DMS53 (cell line): ENCODE data around the gene MRGPRG.

Source experiments
- DNase-seq: peaks from one replicate; lab custom pipeline; 2025; lab: John Stamatoyannopoulos, UW

Gene MRGPRG

GRCh38 chr11:3225826-3226750, 7.5 kb upstream of the MRGPRG start:
- no peak for DNase-seq

- no peak for DNase-seq
Measured at GRCh38 chr11:3225159-3225758, 6.6 kb upstream of the MRGPRG start.

GRCh38 chr11:3224401-3225057, 5.9 kb upstream of the MRGPRG start:
- DNase-seq = no peak

GRCh38 chr11:3223932-3224381, 5.3 kb upstream of the MRGPRG start:
- DNase-seq = no peak

- DNase-seq = peak; percentile 36
Measured at GRCh38 chr11:3222941-3223915, 4.6 kb upstream of the MRGPRG start.

GRCh38 chr11:3222003-3222855, 3.6 kb upstream of the MRGPRG start:
- DNase-seq = no peak

- DNase-seq = no peak
Measured at GRCh38 chr11:3221408-3222002, 2.9 kb upstream of the MRGPRG start.

- no peak for DNase-seq
Measured at GRCh38 chr11:3220521-3221407, 2.2 kb upstream of the MRGPRG start.

- no peak for DNase-seq
Measured at GRCh38 chr11:3220101-3220500, 1.5 kb upstream of the MRGPRG start.

GRCh38 chr11:3219281-3219892, 774 bp upstream of the MRGPRG start:
- no peak for DNase-seq

- DNase-seq = peak; percentile 56
Measured at GRCh38 chr11:3217818-3218482, 663 bp downstream of the MRGPRG start.

- DNase-seq = no peak
Measured at GRCh38 chr11:3216027-3216525, 2.5 kb downstream of the MRGPRG start.

- DNase-seq = no peak
Measured at GRCh38 chr11:3215346-3216026, 3.1 kb downstream of the MRGPRG start.

- no peak for DNase-seq
Measured at GRCh38 chr11:3214420-3214699, 4.3 kb downstream of the MRGPRG start.

GRCh38 chr11:3213659-3214419, 4.8 kb downstream of the MRGPRG start:
- no peak for DNase-seq

GRCh38 chr11:3208272-3208671, 10.3 kb downstream of the MRGPRG start:
- no peak for DNase-seq
